HL-60/S4 treated with phorbol 12-myristate 13-acetate at 8.2 ng/mL for 4 days and 3 days (cell line): ENCODE measurements around the gene ASXL1.

Source experiments
- in situ Hi-C: fragments of 300-500 bp; cut with MboI; formaldehyde crosslinking; loops from 2 replicates; pipeline ENCODE4 v1.15.0; 2022; ENCODE audit warnings: low sequenced_read_pairs

Gene ASXL1

GRCh38 chr20:32450484-32451061 lies 92.4 kb downstream of the ASXL1 start:
- in situ Hi-C loops = no loop called here

GRCh38 chr20:32451340-32451681 lies 93.2 kb downstream of the ASXL1 start:
- in situ Hi-C loops = no loop called here

GRCh38 chr20:32451682-32452461 lies 93.7 kb downstream of the ASXL1 start:
- in situ Hi-C loops = no loop called here

- in situ Hi-C loops = no loop called here
These were observed 94.8 kb downstream of the ASXL1 start for GRCh38 chr20:32452776-32453466.

GRCh38 chr20:32453467-32454163 lies 95.5 kb downstream of the ASXL1 start:
- in situ Hi-C loops = no loop called here

GRCh38 chr20:32454164-32455145 lies 96.3 kb downstream of the ASXL1 start:
- in situ Hi-C loops = no loop called here

- in situ Hi-C loops = no loop called here
These were observed 97.2 kb downstream of the ASXL1 start for GRCh38 chr20:32455171-32455900.

- in situ Hi-C loops = no loop called here
These were observed 98.0 kb downstream of the ASXL1 start for GRCh38 chr20:32455901-32456701.

- in situ Hi-C loops = no loop called here
These were observed 98.8 kb downstream of the ASXL1 start for GRCh38 chr20:32456869-32457478.

- in situ Hi-C loops = no loop called here
These were observed 99.4 kb downstream of the ASXL1 start for GRCh38 chr20:32457479-32457986.

GRCh38 chr20:32458061-32458836 lies 100.1 kb downstream of the ASXL1 start:
- in situ Hi-C loops = no loop called here

- in situ Hi-C loops = no loop called here
These were observed 100.7 kb downstream of the ASXL1 start for GRCh38 chr20:32458837-32459220.

- in situ Hi-C loops = no loop called here
These were observed 102.1 kb downstream of the ASXL1 start for GRCh38 chr20:32460231-32460630.

GRCh38 chr20:32460683-32461320 lies 102.7 kb downstream of the ASXL1 start:
- in situ Hi-C loops = no loop called here

- in situ Hi-C loops = no loop called here
These were observed 103.9 kb downstream of the ASXL1 start for GRCh38 chr20:32461836-32462600.

- in situ Hi-C loops = no loop called here
These were observed 104.9 kb downstream of the ASXL1 start for GRCh38 chr20:32462900-32463641.
